Hematopoietic multipotent progenitor cell treated with erythropoietin and hydrocortisone succinate and interleukin-3 and kit ligand, for 6 days (in vitro differentiated cells): ENCODE results near the gene IL9.

ENCODE experiments used
- DNase-seq: peaks from one replicate; pipeline ENCODE4 v3.0.0-alpha.2; 2015

IL9 gene

GRCh38 chr5:135895474-135896006 is at the start of gene IL9:
TSS of gene IL9 (minus strand) at chr5:135895841. CDS start at chr5:135895816, 25 bp downstream.
- DNase-seq = no peak

DNA sequence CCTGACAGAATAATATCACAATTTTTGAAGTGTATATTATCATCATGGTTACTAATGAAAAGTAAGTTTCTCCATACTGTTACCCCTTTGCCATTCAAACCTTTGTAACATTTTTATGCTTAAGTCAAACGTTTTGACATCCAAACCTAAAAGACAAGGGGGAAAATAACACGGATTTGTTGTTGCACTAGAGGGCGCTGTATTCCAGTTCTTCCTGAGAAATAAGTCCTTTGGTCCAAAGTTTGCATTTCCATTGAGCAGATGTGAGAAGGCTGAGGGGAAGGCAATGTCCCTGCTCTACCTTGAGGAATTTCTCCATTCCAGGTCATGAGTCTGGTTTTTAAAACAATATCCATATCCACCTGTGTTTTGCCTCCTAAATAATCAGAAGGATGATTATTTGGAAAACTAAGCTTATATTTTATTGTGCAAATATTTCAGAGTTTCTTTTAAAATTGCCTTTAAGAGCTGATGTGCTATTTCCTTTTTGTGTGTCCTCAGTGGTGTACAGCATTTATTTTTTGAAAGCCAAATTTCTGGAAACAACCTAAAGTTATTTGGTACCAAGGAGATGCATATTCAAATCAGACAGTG is 49.4 kb upstream of the IL9 start:
- peak; percentile 88 for DNase-seq

GRCh38 chr5:135944564-135944963 is 48.9 kb upstream of the IL9 start:
- no peak for DNase-seq

- peak; percentile 16 for DNase-seq
Observed at GRCh38 chr5:135942202-135942771, 46.6 kb upstream of the IL9 start.

GRCh38 chr5:135941711-135942110 is 46.1 kb upstream of the IL9 start:
- DNase-seq = no peak

GRCh38 chr5:135937245-135937911 is 41.7 kb upstream of the IL9 start:
- DNase-seq = no peak

- DNase-seq = no peak
Observed at GRCh38 chr5:135934939-135935338, 39.3 kb upstream of the IL9 start.

DNA sequence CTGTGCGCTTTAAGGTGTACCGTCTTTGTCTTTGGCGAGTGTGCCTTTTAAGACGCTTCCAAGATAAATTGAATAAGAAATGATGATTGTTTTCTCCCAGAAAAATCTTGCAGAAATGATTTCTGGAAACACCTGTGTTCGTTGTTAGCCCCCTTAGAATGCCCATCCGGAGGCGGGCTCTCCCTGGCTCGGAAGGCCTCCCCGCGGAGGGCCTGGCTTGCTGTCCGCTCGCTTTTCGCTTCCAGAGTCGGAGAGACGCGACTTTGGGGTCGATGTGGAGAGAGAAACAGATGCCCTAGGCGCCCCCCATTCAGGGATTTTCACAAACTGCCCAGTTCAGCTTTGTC is 35.3 kb upstream of the IL9 start:
- DNase-seq = no peak

- peak; percentile 8 for DNase-seq
Observed at GRCh38 chr5:135930029-135930948, 34.6 kb upstream of the IL9 start.

DNA sequence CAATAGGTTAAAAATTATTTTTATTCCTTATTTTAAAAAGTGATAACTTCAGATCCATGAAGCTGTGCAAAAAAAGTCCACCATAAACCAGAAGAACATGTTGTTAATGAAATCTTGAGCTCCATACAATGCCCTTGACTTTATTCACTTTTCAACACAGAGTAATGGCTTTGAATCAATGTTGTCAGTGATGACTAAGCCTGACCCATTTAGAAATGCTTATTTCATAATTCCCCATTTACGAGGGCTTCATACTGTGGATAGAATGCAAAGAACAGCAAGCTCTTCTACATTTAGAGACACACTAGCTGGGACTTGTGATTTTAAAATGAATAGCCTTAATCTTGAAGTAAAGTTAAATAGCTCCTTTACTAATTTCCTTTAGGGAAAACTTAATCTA is 25.7 kb upstream of the IL9 start:
- no peak for DNase-seq

GRCh38 chr5:135920199-135920598 is 24.6 kb upstream of the IL9 start:
- no peak for DNase-seq

GRCh38 chr5:135916638-135917263 is 21.1 kb upstream of the IL9 start:
- DNase-seq = no peak

- no peak for DNase-seq
Observed at GRCh38 chr5:135915466-135916001, 19.9 kb upstream of the IL9 start.

DNA sequence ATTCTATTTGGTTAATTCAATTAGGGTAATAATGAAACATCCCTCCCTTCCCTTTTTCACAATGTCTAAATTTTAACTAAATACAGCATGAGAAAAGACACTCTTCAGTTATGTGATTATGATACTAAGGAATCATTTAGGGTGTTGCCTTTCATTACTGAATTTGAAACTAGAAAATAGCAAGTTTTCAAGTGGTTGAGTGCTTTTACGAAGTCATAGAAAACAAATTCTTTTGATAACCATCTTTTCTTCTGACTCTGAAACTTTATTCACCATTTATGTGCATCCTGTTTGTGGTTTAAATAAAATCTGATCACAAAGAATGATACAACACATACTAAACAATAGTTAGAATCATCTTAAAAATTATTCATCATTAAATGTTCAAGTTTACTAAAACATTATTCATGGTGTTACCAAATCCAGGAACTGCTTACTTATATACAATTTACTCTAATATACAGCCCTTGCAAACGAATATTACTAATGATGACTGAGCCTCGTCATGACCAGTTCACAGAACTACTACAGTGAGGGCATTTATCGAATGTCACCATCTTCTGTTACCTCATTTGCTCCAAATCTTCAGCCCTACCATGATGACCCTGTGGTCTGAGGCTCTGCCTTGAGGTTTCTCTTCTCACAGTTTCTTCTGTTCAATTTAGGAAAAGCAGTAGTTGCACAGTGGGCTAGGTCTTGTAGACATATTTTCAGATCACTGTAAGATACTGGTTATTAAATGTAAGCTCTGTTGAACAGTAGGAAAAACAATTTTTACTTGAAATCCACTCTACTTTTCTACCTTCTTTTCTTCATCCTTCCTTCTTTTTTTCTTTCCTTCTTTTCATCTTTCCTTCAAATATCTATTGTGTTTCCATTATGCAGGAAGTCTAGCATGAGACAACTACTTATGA is 18.3 kb upstream of the IL9 start:
- peak; percentile 16 for DNase-seq

- DNase-seq = no peak
Observed at GRCh38 chr5:135905144-135905543, 9.5 kb upstream of the IL9 start.

DNA sequence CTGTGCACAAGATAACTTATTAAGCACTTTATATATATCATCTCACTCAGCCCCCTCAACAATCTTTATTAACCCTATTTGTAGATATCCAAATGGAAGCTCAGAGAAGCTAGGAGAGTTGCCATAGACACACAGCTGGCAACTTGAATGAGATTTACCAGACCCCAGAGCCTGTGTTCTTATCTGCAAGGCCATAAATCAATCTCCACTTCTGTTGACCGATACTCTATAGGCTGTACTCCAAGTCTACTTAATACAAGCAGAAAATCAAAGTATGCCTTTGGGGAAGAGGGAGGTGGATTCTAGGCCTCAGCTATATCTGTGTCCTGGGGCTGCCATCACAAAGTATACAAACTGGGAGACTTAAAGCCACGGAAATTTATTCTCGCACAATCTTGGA is 6.0 kb upstream of the IL9 start:
- no peak for DNase-seq

DNA sequence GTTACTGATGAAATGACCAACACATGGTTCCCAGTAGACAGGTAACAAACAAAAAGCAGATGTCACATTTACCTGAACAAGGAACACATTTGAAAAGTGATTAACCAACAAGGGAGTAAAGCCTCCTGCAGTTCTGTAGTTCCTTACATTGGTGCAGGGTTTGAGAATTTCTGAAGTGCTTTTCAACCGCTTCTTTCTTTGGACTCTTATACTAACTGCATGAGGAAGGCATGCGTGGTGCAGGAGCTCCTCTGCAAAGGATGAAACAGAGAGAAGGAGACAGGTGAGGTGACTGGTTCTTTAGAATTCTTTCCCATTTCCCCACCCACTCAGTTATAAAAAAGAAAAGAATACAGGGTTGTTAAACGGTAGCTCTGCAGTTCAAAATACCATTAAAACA is 4.6 kb upstream of the IL9 start:
- DNase-seq = no peak

DNA sequence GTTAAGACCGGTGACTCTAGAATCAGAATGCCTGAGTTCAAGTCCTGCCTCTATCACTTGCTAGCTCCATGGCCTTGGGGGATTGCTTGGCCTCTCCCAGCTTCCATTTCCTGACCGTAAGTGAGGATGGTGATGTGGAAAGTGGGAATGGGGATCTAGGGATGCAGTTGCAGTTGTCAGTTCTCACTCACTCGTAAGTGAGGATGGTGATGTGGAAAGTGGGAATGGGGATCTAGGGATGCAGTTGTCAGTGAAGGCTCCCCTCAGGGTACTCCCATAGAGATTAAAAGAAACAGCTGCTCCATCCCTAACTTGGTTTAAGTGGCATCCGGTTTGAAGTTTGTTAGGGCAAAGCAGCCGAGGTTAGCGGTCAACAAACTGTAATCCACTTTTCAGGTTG is 3.0 kb upstream of the IL9 start:
- no peak for DNase-seq

- DNase-seq = peak; percentile 17
Observed at GRCh38 chr5:135894789-135895188, 852 bp downstream of the IL9 start.

- DNase-seq = no peak
Observed at GRCh38 chr5:135894276-135894675, 1.4 kb downstream of the IL9 start.

- no peak for DNase-seq
Observed at GRCh38 chr5:135891791-135892190, 3.9 kb downstream of the IL9 start.
